Measurements from ENCODE around the gene ZNF462.

The ZNF462 gene

GRCh38 chr9:106954558-106954957, 91.6 kb downstream of the ZNF462 start:
- no peak overlapping the region for H3K4me3 ChIP-seq (replicated peaks; ENCODE audit: low read depth, low read length)
- peak; percentile 21 for DNase-seq (ENCODE audit: low read depth)
- no peak for TF ChIP-seq CTCF (IDR thresholded peaks at IDR 0.05; ENCODE audit: low read length, missing control alignments)

GRCh38 chr9:106954974-106955850, 92.2 kb downstream of the ZNF462 start:
- no peak overlapping the region for H3K4me3 ChIP-seq (replicated peaks; ENCODE audit: low read depth, low read length)
- no peak for TF ChIP-seq CTCF (IDR thresholded peaks at IDR 0.05; ENCODE audit: low read length, missing control alignments)
- DNase-seq (ENCODE audit: low read depth) = no peak

GRCh38 chr9:106956971-106957370, 94.0 kb downstream of the ZNF462 start:
- peak; percentile 36 for DNase-seq (ENCODE audit: low read depth)
- TF ChIP-seq CTCF (IDR thresholded peaks at IDR 0.05; ENCODE audit: low read length, missing control alignments) = no peak
- H3K4me3 ChIP-seq (replicated peaks; ENCODE audit: low read depth, low read length) = no peak overlapping the region

- H3K4me3 ChIP-seq (replicated peaks; ENCODE audit: low read depth, low read length) = no peak overlapping the region
- DNase-seq (ENCODE audit: low read depth) = peak; percentile 30
- no peak for TF ChIP-seq CTCF (IDR thresholded peaks at IDR 0.05; ENCODE audit: low read length, missing control alignments)
Measured at GRCh38 chr9:106958955-106959657, 96.1 kb downstream of the ZNF462 start.

GRCh38 chr9:106960258-106960657, 97.3 kb downstream of the ZNF462 start:
- no peak overlapping the region for H3K4me3 ChIP-seq (replicated peaks; ENCODE audit: low read depth, low read length)
- no peak for TF ChIP-seq CTCF (IDR thresholded peaks at IDR 0.05; ENCODE audit: low read length, missing control alignments)
- DNase-seq (ENCODE audit: low read depth) = no peak

- DNase-seq (ENCODE audit: low read depth) = peak; percentile 43
- TF ChIP-seq CTCF (IDR thresholded peaks at IDR 0.05; ENCODE audit: low read length, missing control alignments) = no peak
- H3K4me3 ChIP-seq (replicated peaks; ENCODE audit: low read depth, low read length) = no peak overlapping the region
Measured at GRCh38 chr9:106961623-106962022, 98.7 kb downstream of the ZNF462 start.
